Measurements from ENCODE around the gene WDR27.

WDR27 gene

GRCh38 chr6:169701954-169702839 is at the start of gene WDR27, which contains the start of gene C6orf120:
Gene WDR27 (minus strand): TSS chr6:169702029. CDS start chr6:169689005, 13,024 bp downstream.
Gene C6orf120 (plus strand): TSS chr6:169702126. CDS start chr6:169702460, 334 bp downstream.
- H3K4me3 ChIP-seq (ENCODE audit: low read depth, low read length) = peak within 1 kb of the TSS; percentile 93
- TF ChIP-seq MAX (IDR thresholded peaks at IDR 0.05; ENCODE audit: low read depth, low read length) (peak; percentile 49), MYC (IDR thresholded peaks at IDR 0.05; ENCODE audit: low read depth, low read length) (peak; percentile 67), POLR2A (IDR thresholded peaks at IDR 0.05; ENCODE audit: extremely low read depth, insufficient read length) (peak; percentile 84), CTCF (IDR thresholded peaks at IDR 0.05; ENCODE audit: low read depth, low read length) (no peak)
- DNase-seq (ENCODE audit: low read depth) = peak; percentile 99

- TF ChIP-seq MAX (IDR thresholded peaks at IDR 0.05; ENCODE audit: low read depth, low read length) (no peak), POLR2A (IDR thresholded peaks at IDR 0.05; ENCODE audit: extremely low read depth, insufficient read length) (no peak), CTCF (IDR thresholded peaks at IDR 0.05; ENCODE audit: low read depth, low read length) (no peak), MYC (IDR thresholded peaks at IDR 0.05; ENCODE audit: low read depth, low read length) (no peak)
Measured at GRCh38 chr6:169746556-169746955, 44.7 kb upstream of the WDR27 start.

GRCh38 chr6:169745405-169745804 is 43.6 kb upstream of the WDR27 start:
- TF ChIP-seq MAX (IDR thresholded peaks at IDR 0.05; ENCODE audit: low read depth, low read length) = no peak
- TF ChIP-seq POLR2A (IDR thresholded peaks at IDR 0.05; ENCODE audit: extremely low read depth, insufficient read length) = no peak
- TF ChIP-seq MYC (IDR thresholded peaks at IDR 0.05; ENCODE audit: low read depth, low read length) = no peak
- no peak for TF ChIP-seq CTCF (IDR thresholded peaks at IDR 0.05; ENCODE audit: low read depth, low read length)
- DNase-seq (ENCODE audit: low read depth) = no peak
- H3K4me3 ChIP-seq (ENCODE audit: low read depth, low read length) = no peak overlapping the region

More at GRCh38 chr6:169746556-169746955, 44.7 kb upstream of the WDR27 start:
- no peak overlapping the region for H3K4me3 ChIP-seq (ENCODE audit: low read depth, low read length)
- DNase-seq (ENCODE audit: low read depth) = no peak

- no peak overlapping the region for H3K4me3 ChIP-seq (ENCODE audit: low read depth, low read length)
- no peak for TF ChIP-seq POLR2A (IDR thresholded peaks at IDR 0.05; ENCODE audit: extremely low read depth, insufficient read length)
- TF ChIP-seq MAX (IDR thresholded peaks at IDR 0.05; ENCODE audit: low read depth, low read length) = no peak
- no peak for TF ChIP-seq MYC (IDR thresholded peaks at IDR 0.05; ENCODE audit: low read depth, low read length)
- TF ChIP-seq CTCF (IDR thresholded peaks at IDR 0.05; ENCODE audit: low read depth, low read length) = no peak
- no peak for DNase-seq (ENCODE audit: low read depth)
Measured at GRCh38 chr6:169741344-169741743, 39.5 kb upstream of the WDR27 start.

- TF ChIP-seq MYC (IDR thresholded peaks at IDR 0.05; ENCODE audit: low read depth, low read length) (no peak), MAX (IDR thresholded peaks at IDR 0.05; ENCODE audit: low read depth, low read length) (no peak), POLR2A (IDR thresholded peaks at IDR 0.05; ENCODE audit: extremely low read depth, insufficient read length) (no peak), CTCF (IDR thresholded peaks at IDR 0.05; ENCODE audit: low read depth, low read length) (no peak)
Measured at GRCh38 chr6:169738976-169739529, 37.2 kb upstream of the WDR27 start.

More at GRCh38 chr6:169738976-169739529, 37.2 kb upstream of the WDR27 start:
- H3K4me3 ChIP-seq (ENCODE audit: low read depth, low read length) = no peak overlapping the region
- no peak for DNase-seq (ENCODE audit: low read depth)
